D721Med (cell line): ENCODE results near the gene CD7.

Source experiments
- DNase-seq: peaks from one replicate; pipeline ENCODE4 v3.0.0; 2011; ENCODE audit warnings: low spot score; ENCODE audit not compliant: insufficient read length
- FAIRE-seq: peaks from 2 replicates; lab custom pipeline; 2011; peaks lifted over from hg19 to GRCh38; lab: Jason Lieb, UNC
- TF ChIP-seq, protein P1 (sequence below): IDR thresholded peaks from 2 replicates; pipeline ENCODE4 v1.5.1; 2012; ENCODE audit warnings: mild to moderate bottlenecking, control low read depth; ENCODE audit not compliant: insufficient read depth; ENCODE audit errors: missing control alignments

Gene CD7

DNA sequence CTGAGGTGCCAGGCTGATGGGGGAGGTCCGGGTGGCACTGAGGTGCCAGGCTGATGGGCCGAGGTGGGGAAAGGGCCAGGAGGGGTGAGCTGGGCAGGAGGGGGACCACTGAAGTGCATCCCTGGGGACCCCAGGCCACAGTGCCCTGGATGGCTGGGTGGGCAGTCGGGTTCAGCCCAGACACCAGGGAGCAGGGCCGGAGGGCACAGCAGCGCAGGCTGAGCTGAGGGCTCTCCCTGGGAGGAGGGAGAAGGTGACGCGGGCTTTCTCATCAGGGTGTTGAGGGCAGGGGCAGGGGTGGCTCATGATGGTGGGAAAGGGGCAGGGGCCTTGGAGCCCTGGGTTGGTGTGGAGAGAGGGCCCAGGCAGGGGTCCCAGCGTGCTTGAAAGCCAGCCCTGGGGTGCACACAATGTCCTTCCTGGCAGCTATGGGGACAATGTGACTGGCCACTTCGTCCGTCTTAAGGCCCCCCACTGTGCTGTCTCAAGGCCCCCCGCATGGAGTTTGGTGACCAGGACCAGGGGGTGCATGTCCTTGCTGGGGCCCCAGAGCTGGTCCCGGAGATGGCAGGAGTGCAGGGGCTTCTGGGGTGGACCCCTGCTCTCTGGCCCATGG lies 16.0 kb downstream of the CD7 start:
- no peak for FAIRE-seq
- TF ChIP-seq, protein P1, sequence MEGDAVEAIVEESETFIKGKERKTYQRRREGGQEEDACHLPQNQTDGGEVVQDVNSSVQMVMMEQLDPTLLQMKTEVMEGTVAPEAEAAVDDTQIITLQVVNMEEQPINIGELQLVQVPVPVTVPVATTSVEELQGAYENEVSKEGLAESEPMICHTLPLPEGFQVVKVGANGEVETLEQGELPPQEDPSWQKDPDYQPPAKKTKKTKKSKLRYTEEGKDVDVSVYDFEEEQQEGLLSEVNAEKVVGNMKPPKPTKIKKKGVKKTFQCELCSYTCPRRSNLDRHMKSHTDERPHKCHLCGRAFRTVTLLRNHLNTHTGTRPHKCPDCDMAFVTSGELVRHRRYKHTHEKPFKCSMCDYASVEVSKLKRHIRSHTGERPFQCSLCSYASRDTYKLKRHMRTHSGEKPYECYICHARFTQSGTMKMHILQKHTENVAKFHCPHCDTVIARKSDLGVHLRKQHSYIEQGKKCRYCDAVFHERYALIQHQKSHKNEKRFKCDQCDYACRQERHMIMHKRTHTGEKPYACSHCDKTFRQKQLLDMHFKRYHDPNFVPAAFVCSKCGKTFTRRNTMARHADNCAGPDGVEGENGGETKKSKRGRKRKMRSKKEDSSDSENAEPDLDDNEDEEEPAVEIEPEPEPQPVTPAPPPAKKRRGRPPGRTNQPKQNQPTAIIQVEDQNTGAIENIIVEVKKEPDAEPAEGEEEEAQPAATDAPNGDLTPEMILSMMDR, result no peak

DNA sequence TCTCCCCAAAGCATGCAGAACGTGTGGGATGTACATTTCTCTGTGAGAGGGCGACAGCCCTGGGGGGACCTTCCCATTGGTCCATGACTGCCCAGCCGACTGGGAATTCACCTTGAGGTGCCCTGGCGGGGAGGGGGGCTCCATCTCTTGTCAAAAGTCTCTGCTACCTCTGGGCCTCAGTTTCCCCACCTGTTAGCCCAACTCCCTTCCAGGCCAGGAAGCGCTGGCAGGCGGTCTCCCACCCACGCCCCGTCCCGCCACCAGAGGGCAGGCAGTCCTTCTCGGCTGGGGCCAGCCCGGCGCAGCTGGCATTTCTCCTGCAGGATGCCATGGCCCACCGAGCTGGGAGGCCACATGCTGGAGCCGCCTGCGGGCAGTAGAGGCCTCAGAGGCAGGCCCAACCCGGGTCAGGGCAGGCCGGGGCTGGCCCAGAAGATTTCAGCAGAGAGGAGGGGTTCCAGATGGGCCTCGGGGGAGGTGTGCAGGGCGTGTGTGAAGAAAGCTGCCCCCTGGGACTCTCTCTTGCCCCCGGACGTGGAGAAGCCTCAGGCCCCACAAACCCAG lies 16.6 kb downstream of the CD7 start:
- DNase-seq, result peak; percentile 77
- TF ChIP-seq, protein P1, result peak; percentile 69
- no peak for FAIRE-seq

More for the DNA sequence above, 16.0 kb downstream of the CD7 start:
- DNase-seq, result no peak

DNA sequence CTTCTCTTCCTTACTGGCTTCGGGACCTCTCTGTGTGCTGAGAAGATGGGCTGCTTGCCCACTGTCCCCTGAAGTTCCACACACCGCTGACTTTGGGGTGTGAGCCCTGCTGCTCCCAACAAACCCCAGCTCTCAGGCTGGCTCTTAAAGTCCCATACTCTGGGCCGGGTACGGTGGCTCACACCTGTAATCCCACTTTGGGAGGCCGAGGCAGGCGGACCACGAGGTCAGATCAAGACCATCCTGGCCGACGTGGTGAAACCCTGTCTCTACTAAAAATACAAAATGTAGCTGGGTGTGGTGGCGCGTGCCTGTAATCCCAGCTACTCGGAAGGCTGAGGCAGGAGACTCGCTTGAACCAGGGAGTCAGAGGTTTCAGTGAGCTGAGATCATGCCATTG lies 17.2 kb downstream of the CD7 start:
- TF ChIP-seq, protein P1, result no peak
- FAIRE-seq (no peak), DNase-seq (no peak)

DNA sequence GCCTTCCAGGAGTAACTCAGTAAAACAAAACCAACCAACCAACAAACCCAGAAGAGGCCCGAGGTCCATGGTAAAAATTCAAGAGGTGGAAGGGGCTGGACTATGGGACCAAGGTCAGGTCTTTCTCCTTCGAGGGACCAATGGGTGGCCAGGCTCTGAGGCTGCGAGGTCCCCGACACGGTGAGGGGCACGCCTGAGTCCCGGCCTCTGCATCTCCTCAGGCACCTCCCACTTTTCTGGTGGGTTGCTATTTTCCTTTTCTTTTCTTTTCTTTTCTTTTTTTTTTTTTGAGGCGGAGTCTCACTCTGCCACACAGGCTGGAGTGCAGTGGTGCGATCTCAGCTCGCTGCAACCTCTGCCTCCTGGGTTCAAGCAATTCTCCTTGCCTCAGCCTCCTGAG lies 18.0 kb downstream of the CD7 start:
- DNase-seq (no peak), FAIRE-seq (no peak)
- TF ChIP-seq, protein P1, result no peak

DNA sequence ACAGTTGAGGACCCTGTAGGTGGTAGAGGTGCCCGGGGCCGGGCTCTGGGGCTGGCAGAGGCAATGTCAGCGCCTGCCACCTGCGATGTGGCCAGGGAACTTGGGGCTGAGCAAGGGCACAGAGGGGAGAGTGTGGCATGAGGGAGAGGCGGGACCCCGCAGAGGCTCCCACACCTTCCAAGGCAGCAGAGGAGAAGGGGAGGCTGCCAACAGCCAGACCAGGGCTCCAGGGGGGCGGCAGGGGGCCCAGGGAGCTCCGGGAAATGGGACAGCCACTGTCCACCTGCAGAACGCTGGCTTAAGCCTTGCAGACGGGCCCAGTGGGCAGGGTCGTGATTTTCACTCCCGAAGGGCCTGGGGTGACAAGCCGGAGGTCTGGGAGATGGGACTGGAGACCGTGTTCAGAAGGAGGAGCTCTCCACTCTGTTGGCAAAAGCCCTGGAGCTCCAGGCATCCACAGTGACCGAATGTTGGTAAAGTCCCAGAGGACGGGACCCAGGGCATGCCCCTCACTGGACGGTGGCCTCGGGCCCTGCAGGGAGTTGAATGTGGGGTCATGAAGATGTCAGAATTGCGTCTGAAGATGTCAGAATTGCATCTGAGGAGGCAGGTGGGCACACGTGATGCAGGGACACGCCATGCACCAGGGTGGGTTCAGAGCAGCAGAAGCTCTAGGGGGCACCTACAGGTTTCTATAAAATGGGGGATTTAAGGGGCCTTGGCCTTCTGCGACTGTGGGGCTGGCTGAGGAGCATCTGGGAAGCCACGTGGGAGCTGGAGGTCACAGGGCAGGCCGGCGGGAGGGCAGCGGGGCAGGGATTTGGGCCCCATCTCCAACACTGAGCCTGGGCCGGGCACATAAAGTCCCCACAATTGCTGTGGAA lies 18.6 kb downstream of the CD7 start:
- no peak for FAIRE-seq
- TF ChIP-seq, protein P1, result no peak
- DNase-seq, result no peak

DNA sequence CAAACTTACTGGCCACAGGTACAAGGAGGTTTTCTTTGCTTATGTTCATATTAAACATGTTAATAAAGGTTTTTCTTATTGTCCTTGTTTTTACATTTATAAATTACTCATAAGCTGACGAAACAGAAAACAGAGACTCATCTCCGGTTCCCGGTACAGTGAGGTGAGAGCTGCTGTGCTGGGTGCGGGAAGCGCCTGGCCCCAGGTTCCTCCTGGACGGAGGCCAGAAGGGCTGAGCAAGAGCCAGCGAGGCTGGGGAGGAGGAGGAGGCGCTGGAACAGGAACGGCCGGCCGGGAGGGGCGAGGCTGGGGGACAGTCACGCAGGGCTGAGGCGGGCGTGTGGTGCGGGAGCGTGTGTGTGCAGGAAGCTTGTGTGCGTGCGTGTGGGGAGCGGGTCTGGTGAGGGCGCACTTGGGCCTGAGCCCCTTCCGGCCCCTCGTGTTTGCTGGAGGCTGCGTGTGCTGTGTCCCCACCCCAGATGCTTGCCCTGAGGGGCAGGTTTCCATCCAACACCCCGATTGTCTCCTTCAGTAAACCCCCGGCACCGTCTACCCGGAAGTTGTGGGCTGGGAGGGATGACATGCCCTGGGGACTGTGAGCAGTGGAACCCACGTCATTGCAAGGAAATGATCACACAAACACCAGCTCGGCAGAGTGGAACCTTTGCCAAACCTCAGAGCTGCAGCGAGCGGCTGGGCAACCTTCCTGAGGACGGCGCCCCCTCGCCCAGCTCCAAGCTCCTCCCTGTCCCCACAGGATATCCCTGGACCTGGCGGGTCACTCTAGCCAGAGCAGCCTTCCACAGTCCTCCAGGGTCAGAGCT lies 19.5 kb downstream of the CD7 start:
- TF ChIP-seq, protein P1, result no peak
- DNase-seq, result no peak
- FAIRE-seq, result no peak
